Central memory CD4-positive, alpha-beta T cell (primary cell): Measurements from ENCODE around the gene CAMKMT.

ENCODE experiments used
- DNase-seq: peaks from one replicate; pipeline ENCODE4 v3.0.0; 2022

CAMKMT gene

DNA sequence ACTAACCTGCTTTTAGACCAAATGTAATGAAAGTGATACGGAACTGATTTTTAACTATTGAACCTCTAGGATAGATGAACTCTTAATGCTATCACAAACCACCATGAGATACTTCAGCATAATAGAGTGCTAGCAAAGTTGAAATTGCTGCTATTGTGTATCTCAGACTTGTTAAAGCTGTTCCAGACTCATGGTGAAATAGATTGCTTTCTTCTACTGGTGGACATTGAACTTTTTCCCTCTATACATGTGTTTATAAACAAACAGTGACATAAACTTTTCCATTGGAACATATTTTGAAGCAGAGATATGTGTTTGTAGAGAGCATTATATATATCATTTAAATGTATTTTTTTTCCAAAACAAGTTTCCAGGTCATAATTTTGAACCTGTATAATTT is 157.3 kb downstream of the CAMKMT start:
- no peak for DNase-seq

GRCh38 chr2:44522846-44523245 is 161.1 kb downstream of the CAMKMT start:
- DNase-seq: no peak

DNA sequence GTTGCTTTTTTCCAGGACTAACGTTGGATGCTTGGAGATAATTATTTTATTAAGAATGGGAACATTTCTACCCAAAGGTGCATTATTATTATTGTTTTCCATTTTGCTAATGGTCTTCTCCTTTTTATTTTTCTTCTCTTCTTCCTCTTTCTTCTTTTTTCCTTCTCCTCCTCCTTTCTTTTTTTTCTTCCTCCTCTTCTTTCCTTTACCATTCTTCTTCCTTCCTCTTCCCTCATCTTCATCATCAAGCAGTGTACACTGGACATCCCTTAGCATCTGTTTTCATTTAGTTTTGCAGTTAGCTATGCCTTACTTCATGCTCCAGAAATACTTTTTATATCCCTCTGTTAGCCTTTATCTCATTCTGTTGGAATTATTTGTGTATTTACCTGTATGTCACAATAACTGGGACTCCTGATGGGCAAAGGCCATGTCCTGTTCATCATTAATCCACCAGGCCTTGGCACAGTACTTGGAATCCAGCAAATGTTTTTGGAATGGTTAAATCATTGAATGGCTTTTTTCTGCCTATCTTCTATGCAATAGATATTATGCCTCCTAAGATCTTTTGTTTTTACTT is 162.7 kb downstream of the CAMKMT start:
- no peak for DNase-seq

GRCh38 chr2:44526352-44526751 is 164.6 kb downstream of the CAMKMT start:
- no peak for DNase-seq

- DNase-seq: no peak
Measured at GRCh38 chr2:44528595-44528994, 166.8 kb downstream of the CAMKMT start.

DNA sequence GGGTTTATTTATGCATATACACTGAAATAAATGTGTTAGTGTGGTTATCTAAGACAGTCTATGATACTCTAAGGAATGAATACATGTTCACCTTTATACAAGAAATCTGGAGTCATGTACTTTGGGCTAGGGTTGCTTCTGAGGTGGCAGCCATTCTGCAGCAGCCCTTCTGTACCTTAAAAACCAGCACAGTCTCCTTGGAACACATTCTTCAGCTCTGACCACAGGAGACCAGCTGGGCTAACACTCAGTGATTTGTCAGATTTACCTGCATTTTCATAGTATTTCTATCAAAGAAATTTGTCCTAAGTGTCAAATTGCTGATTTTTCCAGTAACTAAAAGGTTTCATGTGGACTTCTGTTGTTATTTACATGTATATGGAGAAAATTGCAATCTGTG is 167.7 kb downstream of the CAMKMT start:
- DNase-seq: no peak

- DNase-seq: no peak
Measured at GRCh38 chr2:44531289-44531688, 169.5 kb downstream of the CAMKMT start.

DNA sequence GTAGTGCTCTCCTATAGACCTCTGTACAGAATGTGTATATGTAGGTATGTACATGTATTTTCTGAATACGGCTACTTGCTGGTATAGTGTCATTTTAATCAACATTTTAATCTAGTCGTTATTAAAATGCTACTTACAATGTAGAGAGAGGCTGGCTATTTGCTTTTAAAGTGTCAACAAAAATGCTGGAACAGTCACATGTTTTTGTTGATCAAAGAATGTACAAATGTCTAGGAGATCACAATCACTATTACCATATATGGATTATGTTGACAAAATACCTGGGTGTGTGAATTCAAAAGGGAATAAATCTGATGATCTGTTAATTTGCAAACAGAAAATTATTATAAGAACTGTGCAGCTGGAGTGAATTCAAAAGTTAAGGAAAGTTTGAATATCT is 170.3 kb downstream of the CAMKMT start:
- DNase-seq: no peak

GRCh38 chr2:44533508-44533907 is 171.8 kb downstream of the CAMKMT start:
- DNase-seq: no peak

- DNase-seq: no peak
Measured at GRCh38 chr2:44535376-44535775, 173.6 kb downstream of the CAMKMT start.

DNA sequence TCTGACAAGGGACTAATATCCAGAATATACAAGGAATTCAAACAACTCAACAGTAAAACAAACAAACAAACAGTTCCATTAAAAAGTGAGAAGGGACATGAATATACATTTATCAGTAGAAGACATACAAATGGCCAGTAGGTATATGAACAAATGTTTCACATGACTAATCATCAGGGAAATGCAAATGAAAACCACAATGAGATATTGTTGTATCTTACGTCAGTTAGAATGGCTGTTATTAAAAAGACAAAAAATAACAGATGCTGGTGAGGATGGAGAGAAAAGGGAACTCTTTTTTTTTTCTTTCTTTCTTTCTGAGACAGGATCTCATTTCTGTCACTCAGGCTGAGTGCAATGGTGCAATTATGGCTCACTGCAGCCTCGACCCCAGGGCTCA is 175.5 kb downstream of the CAMKMT start:
- DNase-seq: no peak

DNA sequence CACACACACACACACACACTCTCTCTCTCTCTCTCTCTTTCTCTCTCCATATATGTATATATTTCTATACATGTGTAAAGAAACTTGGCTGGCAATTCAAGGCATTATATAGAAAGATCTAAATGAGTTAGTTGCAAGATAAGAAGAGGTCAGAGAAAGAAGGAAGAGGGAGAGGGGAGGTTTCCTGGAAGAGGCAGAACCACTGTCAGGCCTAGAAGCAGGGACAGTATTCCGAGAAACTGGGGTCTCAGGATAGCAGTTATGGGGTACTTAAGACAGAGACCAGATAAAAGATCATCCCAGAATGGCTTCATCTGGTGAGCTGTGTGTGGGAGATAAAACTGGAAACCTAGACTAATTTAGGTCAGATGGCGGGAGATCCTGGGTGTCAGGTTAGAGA is 180.8 kb downstream of the CAMKMT start:
- no peak for DNase-seq

GRCh38 chr2:44543773-44544725 is 182.3 kb downstream of the CAMKMT start:
- no peak for DNase-seq

GRCh38 chr2:44545005-44545404 is 183.3 kb downstream of the CAMKMT start:
- DNase-seq: no peak

- no peak for DNase-seq
Measured at GRCh38 chr2:44546459-44547127, 184.8 kb downstream of the CAMKMT start.

- DNase-seq: no peak
Measured at GRCh38 chr2:44547718-44548117, 186.0 kb downstream of the CAMKMT start.

GRCh38 chr2:44548221-44549098 is 186.7 kb downstream of the CAMKMT start:
- no peak for DNase-seq

DNA sequence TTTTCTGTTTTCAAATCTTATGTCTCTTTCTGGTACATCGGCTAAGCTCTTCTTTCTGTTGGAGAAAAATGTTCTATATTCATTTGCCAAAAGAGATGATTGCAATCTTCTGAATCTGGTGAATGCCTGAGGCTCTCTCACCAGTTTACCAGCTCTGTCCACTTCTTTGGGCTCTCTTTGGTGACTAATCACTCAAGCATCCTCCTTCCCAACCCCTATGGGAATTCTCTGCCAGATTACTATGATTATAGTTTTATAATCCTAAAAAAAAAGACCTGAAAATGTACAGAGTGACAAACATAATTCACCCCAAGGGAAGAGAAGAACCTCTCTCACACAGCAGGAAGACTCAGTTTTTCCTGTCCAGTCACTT is 187.3 kb downstream of the CAMKMT start:
- DNase-seq: no peak

GRCh38 chr2:44549856-44550255 is 188.1 kb downstream of the CAMKMT start:
- DNase-seq: no peak

GRCh38 chr2:44550561-44550960 is 188.8 kb downstream of the CAMKMT start:
- DNase-seq: no peak

DNA sequence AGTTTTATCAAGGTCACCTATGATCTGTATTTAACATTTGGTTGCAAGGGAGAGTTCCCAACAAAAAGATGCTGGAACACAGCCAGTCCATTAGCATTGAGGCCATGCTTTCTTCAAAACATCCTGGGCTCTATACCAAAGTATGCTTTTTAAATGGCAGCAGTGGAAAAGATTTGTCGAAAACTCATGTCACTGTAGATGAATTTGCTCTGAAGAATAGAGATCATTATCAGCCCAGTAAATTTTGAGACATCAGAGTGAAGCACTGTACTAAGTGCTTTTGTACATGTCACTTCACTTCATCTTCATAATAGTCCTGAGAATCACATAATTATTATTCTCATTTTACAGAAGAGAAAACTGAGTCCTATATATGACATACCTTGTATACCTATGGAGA is 189.8 kb downstream of the CAMKMT start:
- DNase-seq: no peak

- no peak for DNase-seq
Measured at GRCh38 chr2:44553456-44553855, 191.7 kb downstream of the CAMKMT start.

DNA sequence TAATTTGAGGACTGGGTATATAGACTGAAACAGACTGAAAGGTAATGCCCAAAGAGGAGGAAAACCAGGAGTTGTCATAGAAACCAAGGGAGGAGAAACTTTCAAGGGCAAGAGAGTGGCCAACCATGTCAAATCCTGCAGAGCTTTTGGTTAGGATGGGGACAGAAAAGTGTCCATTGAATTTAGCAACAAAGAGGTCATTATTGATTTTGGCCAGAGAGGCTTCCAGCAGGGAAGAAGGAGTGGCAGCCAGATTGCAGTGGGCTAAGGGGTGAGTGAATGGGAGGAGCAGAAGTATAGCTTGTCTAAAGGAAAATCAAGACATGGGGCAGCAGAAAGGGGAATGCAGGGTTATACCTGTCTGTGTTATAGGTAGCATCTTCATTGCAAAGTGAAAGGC is 194.0 kb downstream of the CAMKMT start:
- no peak for DNase-seq
